ENCODE results near the gene PRRT1. TPM values are rescaled to one million over a fixed set of nuclear protein-coding genes. Genes with fewer than 3 reads are reported as not detected.
"Not testable (repeated sequence)": the region's sequence is repeated elsewhere in the genome, so short reads cannot be mapped to it uniquely, and the experiment has no call there.

PRRT1 gene
- total and polyA plus RNA-seq, 10 donors, result 0.28 to 2.3 (median 1.1) TPM

DNA sequence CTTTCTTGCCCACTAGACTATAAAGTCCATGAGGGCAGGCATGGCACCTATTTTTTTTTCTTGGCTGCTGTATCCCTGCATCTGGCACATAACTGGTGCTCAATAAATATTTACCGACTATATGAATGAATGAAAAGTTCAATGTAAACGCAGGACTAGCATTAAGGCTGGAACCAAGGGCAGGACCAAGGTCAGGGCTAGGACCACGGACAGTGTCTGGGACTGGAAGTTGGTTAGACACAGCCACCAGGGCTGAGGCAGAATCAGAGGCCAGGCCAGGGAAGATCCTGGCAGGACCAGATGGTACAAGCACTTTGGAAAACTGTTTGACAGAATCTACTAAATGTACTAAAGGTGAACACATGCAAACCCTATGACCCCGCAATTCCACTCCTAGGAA, 46.3 kb downstream of the PRRT1 start:
- peaks cover 0 to 29% (median 0%) of the 10 kb centered on the region in 7 donors for H3K27me3 ChIP-seq (replicated peaks in 1 of 7)
- H3K4me1 ChIP-seq, result peaks cover 0 to 51% (median 34%) of the 10 kb centered on the region in 6 donors
- 81 to 88% (median 83%) methylated on average over 4 of the region's 4 CpGs for WGBS, 5 donors

DNA sequence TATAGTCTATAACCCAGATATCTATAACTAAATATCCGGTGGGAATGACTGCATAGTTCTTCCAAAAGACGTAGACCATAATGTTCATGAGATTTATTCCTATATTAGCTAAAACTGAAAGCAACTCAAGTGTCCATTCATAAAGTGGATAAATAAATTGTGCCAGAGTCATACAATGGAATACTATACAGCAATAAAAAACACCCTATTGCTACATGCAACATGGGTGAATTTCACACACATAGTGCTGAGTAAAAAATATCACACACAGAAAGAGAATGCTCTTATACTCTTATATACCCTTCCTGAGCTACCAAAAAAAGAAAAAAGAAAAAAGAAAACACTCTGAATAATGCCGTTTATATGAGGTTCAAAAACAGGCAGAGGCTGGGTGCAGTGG, 49.5 kb downstream of the PRRT1 start:
- H3K27ac ChIP-seq, result no peak overlapping the region
- peaks cover 0 to 21% (median 9%) of the 10 kb centered on the region in 6 donors for H3K4me1 ChIP-seq
- intact Hi-C loops (cut with DNase I; ENCODE audit: low total_unique reads), result no loop called here
- no peak overlapping the region for H3K4me3 ChIP-seq
- TF ChIP-seq, protein P1, sequence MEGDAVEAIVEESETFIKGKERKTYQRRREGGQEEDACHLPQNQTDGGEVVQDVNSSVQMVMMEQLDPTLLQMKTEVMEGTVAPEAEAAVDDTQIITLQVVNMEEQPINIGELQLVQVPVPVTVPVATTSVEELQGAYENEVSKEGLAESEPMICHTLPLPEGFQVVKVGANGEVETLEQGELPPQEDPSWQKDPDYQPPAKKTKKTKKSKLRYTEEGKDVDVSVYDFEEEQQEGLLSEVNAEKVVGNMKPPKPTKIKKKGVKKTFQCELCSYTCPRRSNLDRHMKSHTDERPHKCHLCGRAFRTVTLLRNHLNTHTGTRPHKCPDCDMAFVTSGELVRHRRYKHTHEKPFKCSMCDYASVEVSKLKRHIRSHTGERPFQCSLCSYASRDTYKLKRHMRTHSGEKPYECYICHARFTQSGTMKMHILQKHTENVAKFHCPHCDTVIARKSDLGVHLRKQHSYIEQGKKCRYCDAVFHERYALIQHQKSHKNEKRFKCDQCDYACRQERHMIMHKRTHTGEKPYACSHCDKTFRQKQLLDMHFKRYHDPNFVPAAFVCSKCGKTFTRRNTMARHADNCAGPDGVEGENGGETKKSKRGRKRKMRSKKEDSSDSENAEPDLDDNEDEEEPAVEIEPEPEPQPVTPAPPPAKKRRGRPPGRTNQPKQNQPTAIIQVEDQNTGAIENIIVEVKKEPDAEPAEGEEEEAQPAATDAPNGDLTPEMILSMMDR (IDR thresholded peaks at IDR 0.05 in 8 of 11, conservative IDR thresholded peaks at IDR 0.05 in 3 of 11), result no peak
- no peak for TF ChIP-seq POLR2AphosphoS5 (IDR thresholded peaks at IDR 0.05)
- no peak for TF ChIP-seq POLR2A (IDR thresholded peaks at IDR 0.05)
- no peak for DNase-seq
- peaks cover 0 to 31% (median 4%) of the 10 kb centered on the region in 7 donors for H3K27me3 ChIP-seq (replicated peaks in 1 of 7)
- H3K36me3 ChIP-seq, result peaks cover 0 to 6% (median 0%) of the 10 kb centered on the region in 6 donors
- 89 to 98% (median 96%) methylated on average over 3 of the region's 3 CpGs for WGBS, 5 donors
- no peaks in the 10 kb centered on the region for H3K9me3 ChIP-seq

More for the DNA sequence above, 46.3 kb downstream of the PRRT1 start:
- Histone ChIP-seq H3K4me3 (no peak overlapping the region), H3K9me3 (no peaks in the 10 kb centered on the region), H3K27ac (no peak overlapping the region), H3K36me3 (peaks cover 0 to under 1% (median 0%) of the 10 kb centered on the region in 6 donors)
- intact Hi-C loops (cut with DNase I; ENCODE audit: low total_unique reads), result no loop called here
- TF ChIP-seq, protein P1 (IDR thresholded peaks at IDR 0.05 in 8 of 11, conservative IDR thresholded peaks at IDR 0.05 in 3 of 11), result no peak
- TF ChIP-seq POLR2A (IDR thresholded peaks at IDR 0.05), result no peak
- no peak for TF ChIP-seq POLR2AphosphoS5 (IDR thresholded peaks at IDR 0.05)
- no peak for DNase-seq

DNA sequence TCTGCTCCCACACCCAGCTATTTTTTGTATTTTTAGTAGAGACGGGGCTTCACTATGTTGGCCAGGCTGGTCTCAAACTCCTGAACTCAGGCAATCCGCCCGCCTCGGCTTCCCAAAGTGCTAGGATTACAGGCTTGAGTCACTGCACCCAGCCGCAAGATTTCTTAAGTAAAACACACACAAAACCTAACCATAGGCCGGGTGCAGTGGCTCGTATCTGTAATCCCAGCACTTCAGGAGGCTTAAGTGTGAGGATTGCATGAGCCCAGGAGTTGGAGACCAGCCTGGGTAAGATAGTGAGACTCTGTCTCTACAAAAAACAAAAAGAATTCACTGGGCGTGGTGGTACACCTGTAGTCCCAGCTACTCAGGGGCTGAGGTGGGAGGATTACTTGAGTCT, 51.5 kb downstream of the PRRT1 start:
- H3K4me1 ChIP-seq, result peaks cover 0 to 22% (median 13%) of the 10 kb centered on the region in 6 donors
- DNase-seq; intact Hi-C loops (cut with DNase I; ENCODE audit: low total_unique reads); H3K27ac ChIP-seq; H3K4me3 ChIP-seq; H3K9me3 ChIP-seq: not testable (repeated sequence)
- 88 to 95% (median 92%) methylated on average over 8 of the region's 8 CpGs for WGBS, 5 donors
- H3K36me3 ChIP-seq, result peaks cover 0 to 26% (median 0%) of the 10 kb centered on the region in 6 donors
- H3K27me3 ChIP-seq (replicated peaks in 1 of 7), result peaks cover 0 to 50% (median 20%) of the 10 kb centered on the region in 7 donors

Small RNAs within 50 kb of the gene (microRNA-seq; reads per million reads assigned to microRNA genes)
- gene MIR6721, result 1.4 to 2.5 (median 1.8) reads per million in 3 donors
- gene MIR6833, result 0 to 0.36 (median 0.35) reads per million in 3 donors

Small RNAs within 50 kb of the gene (small RNA-seq; reads per million reads assigned to genes)
- gene AL662884.1, result 0 reads per million in 4 donors
- 0 reads per million in 4 donors for gene MIR6833

Other genes with a start within 250 kb of the PRRT1 start
- gene ZBTB12, start 249.9 kb downstream of the PRRT1 start, total RNA-seq, result 1 to 10 TPM; 1.3 to 4.6 (median 4.2) TPM
- gene ZBTB12, start 249.9 kb downstream of the PRRT1 start, polyA plus RNA-seq, result 1 to 10 TPM; 1.5 to 4.3 (median 2.4) TPM
- 100 to 1,000 TPM in 2 of 7 donors, 10 to 100 TPM in 5; 62.5 to 173 (median 83.2) TPM for gene C2, start 224.2 kb downstream of the PRRT1 start, total RNA-seq
- 10 to 100 TPM; 17.2 to 28.4 (median 25.4) TPM for gene C2, start 224.2 kb downstream of the PRRT1 start, polyA plus RNA-seq
- 10 to 100 TPM in 6 of 7 donors, 1 to 10 TPM in 1; 5.4 to 35.8 (median 20.1) TPM for gene CFB, start 205.8 kb downstream of the PRRT1 start, total RNA-seq
- 10 to 100 TPM; 24.1 to 31.2 (median 24.3) TPM for gene CFB, start 205.8 kb downstream of the PRRT1 start, polyA plus RNA-seq
- 10 to 100 TPM; 37.4 to 50.7 (median 44.8) TPM for gene NELFE, start 193.0 kb downstream of the PRRT1 start, total RNA-seq
- 10 to 100 TPM; 35.0 to 47.1 (median 45.3) TPM for gene NELFE, start 193.0 kb downstream of the PRRT1 start, polyA plus RNA-seq
- 100 to 1,000 TPM in 1 of 7 donors, 10 to 100 TPM in 6; 52.1 to 102 (median 75.7) TPM for gene SKIC2, start 192.8 kb downstream of the PRRT1 start, total RNA-seq
- gene SKIC2, start 192.8 kb downstream of the PRRT1 start, polyA plus RNA-seq, result 100 to 1,000 TPM in 2 of 3 donors, 10 to 100 TPM in 1; 61.8 to 107 (median 102) TPM
- 10 to 100 TPM; 21.0 to 34.3 (median 26.2) TPM for gene DXO, start 179.8 kb downstream of the PRRT1 start, total RNA-seq
- 10 to 100 TPM; 19.1 to 28.1 (median 26.3) TPM for gene DXO, start 179.8 kb downstream of the PRRT1 start, polyA plus RNA-seq
- gene C4A, start 169.9 kb downstream of the PRRT1 start, total RNA-seq, result 100 to 1,000 TPM; 101 to 332 (median 166) TPM
- 10 to 100 TPM; 50.1 to 58.3 (median 53.5) TPM for gene C4A, start 169.9 kb downstream of the PRRT1 start, polyA plus RNA-seq
- gene C4B, start 137.1 kb downstream of the PRRT1 start, total RNA-seq, result 100 to 1,000 TPM in 5 of 7 donors, 10 to 100 TPM in 2; 88.6 to 308 (median 165) TPM
- 10 to 100 TPM; 57.8 to 66.9 (median 63.1) TPM for gene C4B, start 137.1 kb downstream of the PRRT1 start, polyA plus RNA-seq
- gene CYP21A2, start 113.5 kb downstream of the PRRT1 start, total RNA-seq, result 10 to 100 TPM in 2 of 7 donors, 1 to 10 TPM in 5; 4.9 to 14.3 (median 7.1) TPM
- 1 to 10 TPM in 2 of 3 donors, under 1 TPM in 1; 0.97 to 2.4 (median 2.2) TPM for gene CYP21A2, start 113.5 kb downstream of the PRRT1 start, polyA plus RNA-seq
- gene TNXB, start 42.6 kb downstream of the PRRT1 start, total RNA-seq, result 100 to 1,000 TPM in 2 of 7 donors, 10 to 100 TPM in 5; 37.6 to 117 (median 72.7) TPM
- gene TNXB, start 42.6 kb downstream of the PRRT1 start, polyA plus RNA-seq, result 10 to 100 TPM; 13.7 to 39.3 (median 32.5) TPM
- gene ATF6B, start 23.7 kb downstream of the PRRT1 start, total RNA-seq, result 100 to 1,000 TPM in 4 of 7 donors, 10 to 100 TPM in 3; 79.1 to 126 (median 101) TPM
- 10 to 100 TPM; 45.3 to 72.7 (median 46.2) TPM for gene ATF6B, start 23.7 kb downstream of the PRRT1 start, polyA plus RNA-seq
- gene FKBPL, start 21.7 kb downstream of the PRRT1 start, total RNA-seq, result 1 to 10 TPM; 2.9 to 5.8 (median 4.3) TPM
- gene FKBPL, start 21.7 kb downstream of the PRRT1 start, polyA plus RNA-seq, result 1 to 10 TPM; 4.7 to 6.1 (median 6.0) TPM
- 10 to 100 TPM; 12.7 to 26.7 (median 19.2) TPM for gene PPT2, start 2.2 kb upstream of the PRRT1 start, total RNA-seq
- gene PPT2, start 2.2 kb upstream of the PRRT1 start, polyA plus RNA-seq, result 1 to 10 TPM; 2.3 to 7.6 (median 3.7) TPM
- gene EGFL8, start 12.7 kb upstream of the PRRT1 start, total RNA-seq, result 10 to 100 TPM in 3 of 7 donors, 1 to 10 TPM in 4; 4.4 to 17.4 (median 9.9) TPM
- 10 to 100 TPM in 2 of 3 donors, 1 to 10 TPM in 1; 6.8 to 32.8 (median 30.5) TPM for gene EGFL8, start 12.7 kb upstream of the PRRT1 start, polyA plus RNA-seq
- gene AGPAT1, start 24.1 kb upstream of the PRRT1 start, total RNA-seq, result 10 to 100 TPM; 27.9 to 39.7 (median 35.6) TPM
- gene AGPAT1, start 24.1 kb upstream of the PRRT1 start, polyA plus RNA-seq, result 10 to 100 TPM; 13.6 to 23.3 (median 18.4) TPM
- gene RNF5, start 26.5 kb upstream of the PRRT1 start, total RNA-seq, result 10 to 100 TPM; 36.0 to 70.3 (median 46.0) TPM
- 10 to 100 TPM; 52.2 to 77.8 (median 69.9) TPM for gene RNF5, start 26.5 kb upstream of the PRRT1 start, polyA plus RNA-seq
- gene AGER, start 32.3 kb upstream of the PRRT1 start, total RNA-seq, result 10 to 100 TPM in 6 of 7 donors, 1 to 10 TPM in 1; 7.4 to 32.9 (median 21.3) TPM
- 10 to 100 TPM; 24.1 to 50.9 (median 38.0) TPM for gene AGER, start 32.3 kb upstream of the PRRT1 start, polyA plus RNA-seq
- 100 to 1,000 TPM in 4 of 7 donors, 10 to 100 TPM in 3; 77.6 to 160 (median 130) TPM for gene PBX2, start 38.3 kb upstream of the PRRT1 start, total RNA-seq
- gene PBX2, start 38.3 kb upstream of the PRRT1 start, polyA plus RNA-seq, result 10 to 100 TPM; 29.6 to 85.2 (median 41.2) TPM
- 100 to 1,000 TPM; 140 to 215 (median 187) TPM for gene GPSM3, start 40.7 kb upstream of the PRRT1 start, total RNA-seq
- 100 to 1,000 TPM; 202 to 263 (median 233) TPM for gene GPSM3, start 40.7 kb upstream of the PRRT1 start, polyA plus RNA-seq
- gene NOTCH4, start 72.1 kb upstream of the PRRT1 start, total RNA-seq, result 10 to 100 TPM; 13.5 to 23.6 (median 18.1) TPM
- 10 to 100 TPM; 20.3 to 38.0 (median 26.4) TPM for gene NOTCH4, start 72.1 kb upstream of the PRRT1 start, polyA plus RNA-seq
- gene TSBP1, start 220.0 kb upstream of the PRRT1 start, total RNA-seq, result not detected
- gene TSBP1, start 220.0 kb upstream of the PRRT1 start, polyA plus RNA-seq, result not detected

All from spleen (tissue), 11 donors.